H1 (cell line): ENCODE measurements around the gene BARHL2. TPM values are rescaled to one million over a fixed set of nuclear protein-coding genes. Genes with fewer than 3 reads are reported as not detected.
A peak's percentile ranks its signal among the peaks of the same experiment; 100 is the strongest.

ENCODE experiments used
- CTCF ChIA-PET: fragments of 300-600 bp; sonication (Branson Sonifier 250); formaldehyde crosslinking; loops from one replicate; lab custom pipeline; 2021; ENCODE audit not compliant: partially characterized antibody; lab: Charles Lee
- POLR2A ChIA-PET: fragments of 300-600 bp; sonication (Branson Sonifier 250); formaldehyde crosslinking; loops from one replicate; lab custom pipeline; 2021; ENCODE audit warnings: inconsistent platforms; ENCODE audit not compliant: partially characterized antibody; lab: Charles Lee
- DNase-seq, 2 experiments: peaks; one replicate each; pipeline versions ENCODE4 v3.0.0 to v3.0.0-alpha.2; 2010 to 2022; ENCODE audit warnings: low spot score in 2 of 2, low read depth in 1 of 2, mixed read lengths in 1 of 2
- FAIRE-seq: peaks from 2 replicates; lab custom pipeline; 2011; peaks lifted over from hg19 to GRCh38; lab: Jason Lieb, UNC
- H2AFZ ChIP-seq: 2 replicates; pipeline ENCODE4 v1.8.1; 2012; ENCODE audit warnings: low read length, inconsistent platforms
- H2AK5ac ChIP-seq: 2 replicates; pipeline ENCODE4 v1.6.1; 2013; ENCODE audit warnings: low read depth, low read length
- H2BK120ac ChIP-seq: replicated peaks from 2 replicates; pipeline ENCODE3; 2013; ENCODE audit warnings: low read depth, low read length, inconsistent platforms
- H2BK12ac ChIP-seq: 2 replicates; pipeline ENCODE4 v1.6.1; 2013; ENCODE audit warnings: low read depth, low read length
- H2BK15ac ChIP-seq: 2 replicates; pipeline ENCODE4 v1.6.1; 2013; ENCODE audit warnings: low read length
- H2BK20ac ChIP-seq: 2 replicates; pipeline ENCODE4 v1.6.1; 2013; ENCODE audit warnings: low read length
- H2BK5ac ChIP-seq: 2 replicates; pipeline ENCODE4 v1.6.1; 2013; ENCODE audit warnings: low read depth, low read length
- H3K14ac ChIP-seq: 2 replicates; pipeline ENCODE4 v1.6.1; 2013; ENCODE audit warnings: inconsistent platforms; ENCODE audit not compliant: insufficient read length
- H3K18ac ChIP-seq: 2 replicates; pipeline ENCODE4 v1.6.1; 2013; ENCODE audit warnings: low read length; ENCODE audit errors: extremely low read depth
- H3K23ac ChIP-seq: 2 replicates; pipeline ENCODE4 v1.6.1; 2013; ENCODE audit warnings: inconsistent platforms; ENCODE audit not compliant: insufficient read length
- H3K23me2 ChIP-seq: 2 replicates; pipeline ENCODE4 v1.6.1; 2013; ENCODE audit warnings: low read depth, low read length
- H3K27ac ChIP-seq: 2 replicates; pipeline ENCODE4 v1.6.1; 2011; ENCODE audit warnings: low read depth, low read length, inconsistent platforms
- H3K27me3 ChIP-seq, 4 experiments: replicated peaks in 1 of 4; 1 replicate in 1 of 4; 2 replicates in 3 of 4; pipeline versions ENCODE4 v1.6.1 to v1.8.1; 2011 to 2013; ENCODE audit warnings: low read length in 3 of 4, mild to moderate bottlenecking in 3 of 4, inconsistent platforms in 2 of 4, mixed read lengths in 2 of 4, moderate library complexity in 1 of 4; ENCODE audit not compliant: control insufficient read depth in 3 of 4, insufficient read depth in 3 of 4; ENCODE audit errors: extremely low read depth in 1 of 4
- H3K36me3 ChIP-seq, 4 experiments: 2 replicates each; pipeline versions ENCODE4 v1.6.1 to v1.8.1; 2011 to 2013; ENCODE audit warnings: mild to moderate bottlenecking in 4 of 4, low read length in 3 of 4, moderate library complexity in 2 of 4, control low read depth in 1 of 4, inconsistent platforms in 1 of 4; ENCODE audit not compliant: insufficient read depth in 4 of 4, control insufficient read depth in 2 of 4
- H3K4ac ChIP-seq: replicated peaks from 2 replicates; pipeline ENCODE3; 2013; ENCODE audit warnings: low read length, low read depth, mixed read lengths, inconsistent platforms; ENCODE audit not compliant: insufficient read length
- H3K4me1 ChIP-seq, 4 experiments: replicated peaks in 1 of 4; 1 replicate in 1 of 4; 2 replicates in 3 of 4; pipeline versions ENCODE4 v1.6.1 to v1.8.1; 2011 to 2013; ENCODE audit warnings: low read length in 3 of 4, inconsistent platforms in 2 of 4, mixed read lengths in 1 of 4; ENCODE audit not compliant: insufficient read depth in 4 of 4, control insufficient read depth in 3 of 4
- H3K4me2 ChIP-seq, 2 experiments: 2 replicates each; pipeline versions ENCODE4 v1.6.1 to v1.8.1; 2011 to 2013; ENCODE audit warnings: low read depth in 2 of 2, low read length in 2 of 2, control low read depth in 1 of 2, inconsistent platforms in 1 of 2, mild to moderate bottlenecking in 1 of 2; ENCODE audit not compliant: insufficient read depth in 1 of 2
- H3K4me3 ChIP-seq, 4 experiments: fragments of 200-600, 300-600 bp in 1 of 4; sonication (generic), shearing (Covaris generic), sonication (Bioruptor Twin) in 1 of 4; 2 replicates each; pipeline versions ENCODE4 v1.5.1 to v1.8.1; 2011 to 2016; ENCODE audit warnings: low read length in 4 of 4, low read depth in 3 of 4, control low read depth in 2 of 4, inconsistent platforms in 2 of 4, mild to moderate bottlenecking in 2 of 4, mixed read lengths in 1 of 4, moderate library complexity in 1 of 4; ENCODE audit not compliant: insufficient read depth in 2 of 4; ENCODE audit errors: extremely low read depth in 1 of 4
- H3K56ac ChIP-seq: replicated peaks from 2 replicates; pipeline ENCODE3; 2013; ENCODE audit warnings: low read depth, mild to moderate bottlenecking, mixed read lengths, low read length, inconsistent platforms; ENCODE audit not compliant: insufficient read length
- H3K79me1 ChIP-seq: 2 replicates; pipeline ENCODE4 v1.6.1; 2013; ENCODE audit warnings: low read depth, low read length, control low read depth
- H3K79me2 ChIP-seq, 2 experiments: 2 replicates each; pipeline versions ENCODE4 v1.6.1 to v1.8.1; 2012 to 2013; ENCODE audit warnings: low read length in 2 of 2, mild to moderate bottlenecking in 2 of 2, inconsistent platforms in 1 of 2; ENCODE audit not compliant: insufficient read depth in 2 of 2, control insufficient read depth in 1 of 2
- H3K9ac ChIP-seq, 4 experiments: replicated peaks in 1 of 4; 1 replicate in 1 of 4; 2 replicates in 3 of 4; pipeline versions ENCODE4 v1.6.1 to v1.8.1; 2011 to 2013; ENCODE audit warnings: low read depth in 3 of 4, low read length in 3 of 4, control low read depth in 2 of 4, mild to moderate bottlenecking in 2 of 4, moderate library complexity in 2 of 4, inconsistent platforms in 1 of 4; ENCODE audit errors: extremely low read depth in 1 of 4
- H3K9me3 ChIP-seq, 2 experiments: 2 replicates each; pipeline versions ENCODE4 v1.6.1 to v1.8.1; 2012 to 2013; ENCODE audit warnings: mild to moderate bottlenecking in 2 of 2, moderate library complexity in 2 of 2, control low read depth in 1 of 2, inconsistent platforms in 1 of 2, low read depth in 1 of 2, low read length in 1 of 2, mixed read lengths in 1 of 2; ENCODE audit not compliant: insufficient read depth in 2 of 2
- H4K20me1 ChIP-seq, 2 experiments: replicated peaks in 1 of 2; 2 replicates each; pipeline versions ENCODE3 to v1.8.1; 2011 to 2013; ENCODE audit warnings: inconsistent platforms in 2 of 2, low read length in 2 of 2, mild to moderate bottlenecking in 1 of 2; ENCODE audit not compliant: insufficient read depth in 2 of 2, control insufficient read depth in 1 of 2
- H4K5ac ChIP-seq: 2 replicates; pipeline ENCODE4 v1.6.1; 2013; ENCODE audit warnings: low read length, low read depth, mixed read lengths, inconsistent platforms; ENCODE audit not compliant: insufficient read length
- H4K8ac ChIP-seq: 2 replicates; pipeline ENCODE4 v1.8.0; 2013; ENCODE audit warnings: mild to moderate bottlenecking, moderate library complexity, low read length, inconsistent platforms; ENCODE audit not compliant: insufficient read depth; ENCODE audit errors: extremely low read depth
- H4K91ac ChIP-seq: replicated peaks from 2 replicates; pipeline ENCODE3; 2013; ENCODE audit warnings: low read length, mixed read lengths, inconsistent platforms; ENCODE audit not compliant: insufficient read length
- CEBPB ChIP-seq: IDR thresholded peaks from 2 replicates; pipeline ENCODE4 v1.6.1; 2012; ENCODE audit warnings: low read depth, low read length
- NANOG ChIP-seq: IDR thresholded peaks from 2 replicates; pipeline ENCODE4 v1.6.1; 2011; ENCODE audit warnings: low read length, low read depth, mild to moderate bottlenecking, inconsistent platforms; ENCODE audit not compliant: insufficient read depth, poor library complexity, severe bottlenecking
- RBBP5 ChIP-seq: IDR thresholded peaks from 2 replicates; pipeline ENCODE4 v1.7.1; 2012; ENCODE audit warnings: low read depth, mild to moderate bottlenecking, inconsistent platforms, low read length, moderate library complexity, borderline replicate concordance
- SIN3A ChIP-seq, 2 experiments: IDR thresholded peaks in 1 of 2; conservative IDR thresholded peaks in 1 of 2; 2 replicates each; pipeline ENCODE4 v1.6.1; 2011 to 2012; ENCODE audit warnings: low read length in 2 of 2, improper control_type of control experiment in 1 of 2, low read depth in 1 of 2, mild to moderate bottlenecking in 1 of 2
- SP1 ChIP-seq: IDR thresholded peaks from 2 replicates; pipeline ENCODE4 v1.6.1; 2011; ENCODE audit warnings: low read depth, low read length
- WGBS, 2 experiments: shearing (Covaris generic) in 1 of 2; methylation state at CpG; one replicate each; pipeline versions ENCODE4 v1.1.6 to v1.1.7; 2013 to 2015; ENCODE audit warnings: low lambda C conversion rate in 2 of 2, mixed read lengths in 2 of 2, inconsistent platforms in 1 of 2, low coverage in 1 of 2, missing lambda C conversion rate in 1 of 2; ENCODE audit not compliant: insufficient replicate concordance in 2 of 2, insufficient coverage in 1 of 2, insufficient read length in 1 of 2; ENCODE audit errors: extremely low coverage in 1 of 2, missing lambda C conversion rate in 1 of 2; 5-methylcytosine and 5-hydroxymethylcytosine counted together
- polyA plus RNA-seq, 7 experiments: library from polyadenylated mRNA; depleted of rRNA in 3 of 7; stranded (reverse) in 5 of 7; unstranded in 2 of 7; fragments of >200 nt in 5 of 7; fragments of 200-250 nt in 2 of 7; gene quantifications; 1 replicate in 5 of 7; 2 replicates in 1 of 7; 4 replicates in 1 of 7; pipeline versions ENCODE4 v1.2.1 to v1.2.3, GENCODE V29; 2011 to 2013; ENCODE audit warnings: missing spikeins in 2 of 7, mixed read lengths in 2 of 7
- total RNA-seq: library from RNA; stranded (reverse); fragmentation: NEBNext Ultra II Directional; extraction: Animal tissue kit (Norgen Biotek cat#: 25700); gene quantifications from 2 replicates; pipeline ENCODE4 v1.2.1, GENCODE V29; 2021

Gene BARHL2
- total and polyA plus RNA-seq, 2 of the 8 experiments (the other 6 are each of a cell fraction or from before 2014, with no cell fraction given): 0.15 TPM; not detected in 1

DNA sequence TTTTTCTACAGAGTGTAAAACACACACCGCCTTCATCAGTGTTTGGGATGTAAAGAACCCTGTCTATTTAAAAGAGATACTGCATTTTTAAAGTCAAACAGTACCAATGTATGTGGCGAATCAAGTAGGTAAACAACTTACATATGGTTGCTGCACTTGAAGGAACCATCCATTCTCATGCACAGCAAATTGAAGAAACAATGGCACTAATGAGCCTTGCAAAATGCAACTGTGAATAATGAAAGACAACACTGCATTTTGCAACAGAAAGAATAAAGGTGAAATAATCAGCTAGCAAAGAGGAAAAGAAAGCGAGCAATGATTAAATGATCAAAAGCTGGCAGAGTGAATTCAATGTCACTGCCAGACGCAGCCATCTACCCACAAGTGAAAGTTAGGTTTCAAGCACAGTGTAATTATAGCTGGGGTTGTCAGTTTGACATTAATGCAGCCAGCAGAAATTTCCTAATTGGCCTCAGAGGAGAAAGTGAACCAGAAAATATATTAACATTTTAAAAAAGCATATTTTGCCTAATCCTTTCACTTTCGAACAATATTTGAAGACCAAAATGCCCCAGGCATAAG lies 10.9 kb upstream of the BARHL2 start:
- no peak overlapping the region for H4K5ac ChIP-seq
- CTCF ChIA-PET: interaction anchor here (0.6 to 12.8 kb wide), 21 partner anchors 7 to 438 kb away, joined by 3 to 139 read pairs (median 13); partner anchors contain the start of gene BARHL2
- H2BK120ac ChIP-seq: no peak overlapping the region
- no peak overlapping the region for H2BK12ac ChIP-seq
- no peak overlapping the region for H4K91ac ChIP-seq
- H3K27ac ChIP-seq: no peak overlapping the region
- H3K14ac ChIP-seq: no peak overlapping the region
- H2BK20ac ChIP-seq: no peak overlapping the region
- H3K9ac ChIP-seq: no peak overlapping the region
- DNase-seq (no peak), FAIRE-seq (no peak)
- H3K9me3 ChIP-seq: no peaks in the 10 kb centered on the region
- no peaks in the 10 kb centered on the region for H3K79me2 ChIP-seq
- peaks cover 19 to 50% (median 37%) of the 10 kb centered on the region in 4 experiments for H3K4me1 ChIP-seq
- H3K23me2 ChIP-seq: peaks cover 9% of the 10 kb centered on the region; the same call in 1 of the 2 replicates
- H3K4me2 ChIP-seq: peak overlapping the region; percentile 57 to 90; a peak in 3 of 4 replicates
- H3K18ac ChIP-seq: no peak overlapping the region
- H3K79me1 ChIP-seq: no peaks in the 10 kb centered on the region
- no peak overlapping the region for H2BK5ac ChIP-seq
- peaks cover 0 to 7% (median 0%) of the 10 kb centered on the region in 4 experiments; a peak in 1 of 8 replicates for H3K36me3 ChIP-seq
- no peak overlapping the region for H4K8ac ChIP-seq
- peaks cover 79 to 100% (median 96%) of the 10 kb centered on the region in 4 experiments for H3K27me3 ChIP-seq
- H4K20me1 ChIP-seq: peaks cover 8 to 17% of the 10 kb centered on the region in 2 experiments
- H2BK15ac ChIP-seq: no peak overlapping the region
- TF ChIP-seq CEBPB (no peak), RBBP5 (no peak), SIN3A (conservative IDR thresholded peaks at IDR 0.05 in 1 of 2, IDR thresholded peaks at IDR 0.05 in 1 of 2; ENCODE audit: low read depth in 1 of 2, low read length in 2 of 2) (0 out of 4 replicates have a peak, but pooled peaks of 1 of the 2 experiments have one; percentile 3), SP1 (peak; percentile 45; the same call in 1 of the 2 replicates), NANOG (peak; percentile 58)
- POLR2A ChIA-PET: interaction anchor here (2.1 to 4.9 kb wide), 3 partner anchors 13 to 294 kb away, joined by 8 to 18 read pairs (median 16); partner anchors contain the start of gene ZNF644
- H3K4me3 ChIP-seq: peak overlapping the region in 1 of 4 experiments; percentile 55; a peak in 1 of 8 replicates
- no peak overlapping the region for H3K56ac ChIP-seq
- no peak overlapping the region for H2AFZ ChIP-seq
- 2% methylated on average over 5 of the region's 5 CpGs; no CpG with 5 or more reads in 1 of the 2 experiments for WGBS, 2 experiments
- no peak overlapping the region for H3K4ac ChIP-seq
- H2AK5ac ChIP-seq: no peak overlapping the region
- H3K23ac ChIP-seq: no peak overlapping the region
